Erythroblast (primary cell): ENCODE data around the gene TMA7B.

ENCODE experiments used
- DNase-seq, 2 experiments: peaks; one replicate each; lab custom pipeline; 2025; lab: John Stamatoyannopoulos, UW
- GATA1 ChIP-seq: IDR thresholded peaks from 2 replicates; pipeline ENCODE4 v1.6.1; 2011; ENCODE audit warnings: low read depth, mild to moderate bottlenecking, control low read depth, low read length, moderate library complexity
- POLR2A ChIP-seq: IDR thresholded peaks from 2 replicates; pipeline ENCODE4 v1.6.1; 2011; ENCODE audit warnings: mild to moderate bottlenecking, low read length

TMA7B gene

DNA sequence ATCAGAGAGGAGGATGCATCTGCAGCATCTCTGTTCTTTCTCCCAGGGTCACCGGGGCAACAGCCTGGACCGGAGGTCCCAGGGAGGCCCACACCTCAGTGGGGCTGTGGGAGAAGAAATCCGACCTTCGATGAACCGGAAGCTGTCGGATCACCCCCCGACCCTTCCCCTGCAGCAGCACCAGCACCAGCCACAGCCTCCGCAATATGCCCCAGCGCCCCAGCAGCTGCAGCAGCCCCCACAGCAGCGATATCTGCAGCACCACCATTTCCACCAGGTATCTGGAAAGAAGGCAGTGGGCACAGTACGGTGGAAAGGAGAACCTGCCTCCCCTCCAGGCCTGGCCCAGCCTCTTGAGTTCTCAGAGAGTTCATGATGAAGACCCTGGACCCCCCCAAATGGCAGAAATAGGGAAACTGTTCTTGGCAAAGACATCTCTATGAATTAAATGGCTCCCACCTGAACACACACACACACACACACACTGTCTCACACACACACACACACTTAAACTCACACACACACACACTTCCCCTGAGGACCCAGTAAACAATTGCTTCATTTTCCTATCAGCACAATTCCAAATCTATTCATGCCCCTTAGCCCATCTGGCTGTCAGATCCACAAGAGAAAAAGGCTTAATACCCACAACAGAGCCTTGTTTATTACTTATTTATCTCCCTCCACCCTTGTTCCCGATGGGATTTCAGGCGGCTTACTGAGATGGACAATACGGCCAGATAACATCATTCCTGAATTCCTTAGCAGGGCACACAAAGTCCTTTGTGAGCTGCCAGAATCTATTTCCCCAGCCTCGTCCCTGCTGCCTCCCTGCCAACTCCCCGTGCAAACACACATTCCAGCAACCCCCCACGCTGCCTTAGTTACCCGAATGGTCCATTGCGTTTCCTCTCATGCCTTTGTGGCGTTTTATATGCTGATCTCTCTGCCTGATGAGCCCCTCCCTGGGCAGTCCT is 8.1 kb downstream of the TMA7B start:
- TF ChIP-seq GATA1, result no peak
- TF ChIP-seq POLR2A, result no peak

DNA sequence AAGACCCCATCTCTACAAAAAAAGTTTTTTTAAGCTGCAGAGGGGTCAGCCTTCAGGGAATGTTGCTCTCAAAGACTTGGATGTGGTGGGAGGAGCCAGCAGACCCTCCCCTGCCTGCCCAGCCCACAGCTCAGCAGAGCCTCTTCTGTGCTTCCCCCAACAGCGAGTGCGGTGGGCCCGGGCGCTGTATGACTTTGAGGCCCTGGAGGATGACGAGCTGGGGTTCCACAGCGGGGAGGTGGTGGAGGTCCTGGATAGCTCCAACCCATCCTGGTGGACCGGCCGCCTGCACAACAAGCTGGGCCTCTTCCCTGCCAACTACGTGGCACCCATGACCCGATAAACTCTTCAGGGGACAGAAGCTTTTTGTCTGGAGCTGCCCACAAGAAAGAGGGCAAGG is 10.5 kb downstream of the TMA7B start:
- DNase-seq, result no peak
- TF ChIP-seq GATA1 (no peak), POLR2A (no peak)

More for the DNA sequence above, 8.1 kb downstream of the TMA7B start:
- DNase-seq, result no peak

DNA sequence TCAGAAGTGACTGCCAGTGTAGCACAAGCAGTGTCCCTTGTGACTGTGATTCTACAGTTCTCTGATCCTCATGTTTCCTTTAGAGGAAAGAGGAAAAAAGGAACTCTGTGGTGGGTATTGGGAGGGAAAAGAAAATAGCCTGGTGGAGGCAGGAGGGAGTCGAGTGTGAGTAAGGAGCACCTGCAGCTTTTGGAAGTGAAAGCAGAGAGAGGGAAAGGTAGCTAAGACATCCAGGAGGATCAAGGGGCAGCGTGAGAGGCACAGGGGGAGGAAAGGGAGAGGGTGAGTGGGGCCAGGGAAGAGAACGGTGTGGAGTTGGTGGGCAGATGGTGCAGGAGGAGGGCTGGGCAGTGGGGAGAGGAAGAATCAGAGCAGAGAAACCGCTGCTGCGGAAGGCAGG is 12.4 kb downstream of the TMA7B start:
- no peak for DNase-seq
- TF ChIP-seq POLR2A (no peak), GATA1 (no peak)

GRCh38 chr22:39973656-39974055 is 13.5 kb downstream of the TMA7B start:
- TF ChIP-seq POLR2A (no peak), GATA1 (no peak)
- DNase-seq, result no peak

GRCh38 chr22:39974065-39974464 is 13.9 kb downstream of the TMA7B start:
- no peak for DNase-seq
- no peak for TF ChIP-seq GATA1
- no peak for TF ChIP-seq POLR2A

DNA sequence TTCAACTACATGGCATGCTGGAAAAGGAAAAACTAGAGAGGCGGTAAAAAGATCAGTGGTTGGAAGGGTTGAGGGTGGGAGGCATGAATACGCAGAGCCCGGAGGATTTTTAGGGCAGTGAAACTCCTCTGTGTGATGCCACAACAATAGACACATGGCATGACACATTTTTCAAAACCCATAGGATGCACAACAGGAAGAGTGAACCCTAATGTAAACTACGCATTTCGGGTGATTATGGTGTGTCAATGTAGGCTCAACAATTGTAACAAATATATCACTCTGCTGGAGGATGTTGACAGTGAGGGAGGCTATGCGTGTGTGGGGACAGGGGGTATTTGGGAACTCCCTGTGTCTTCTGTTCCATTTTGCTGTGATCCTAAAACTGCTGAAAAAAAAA is 18.9 kb downstream of the TMA7B start:
- TF ChIP-seq POLR2A (no peak), GATA1 (no peak)
- no peak for DNase-seq

DNA sequence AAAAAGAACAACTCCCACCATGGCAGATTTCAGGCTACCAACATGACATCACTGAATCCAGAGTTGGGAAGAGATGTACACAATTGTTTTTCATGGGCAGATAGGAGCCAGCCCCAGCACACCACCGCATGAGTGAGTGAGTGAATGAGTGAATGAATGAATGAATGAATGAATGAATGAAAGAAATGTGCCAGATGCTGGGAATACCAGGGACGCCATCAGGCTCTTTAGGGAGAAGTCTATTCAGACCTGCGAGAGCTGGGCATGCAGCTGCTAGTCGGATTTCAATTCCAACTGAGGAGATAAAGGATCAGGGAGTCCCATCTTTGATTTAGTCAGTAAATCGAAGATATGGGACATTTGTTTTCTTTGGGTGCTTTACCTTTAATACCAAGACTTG is 19.3 kb downstream of the TMA7B start:
- TF ChIP-seq GATA1 (no peak), POLR2A (no peak)
- no peak for DNase-seq

DNA sequence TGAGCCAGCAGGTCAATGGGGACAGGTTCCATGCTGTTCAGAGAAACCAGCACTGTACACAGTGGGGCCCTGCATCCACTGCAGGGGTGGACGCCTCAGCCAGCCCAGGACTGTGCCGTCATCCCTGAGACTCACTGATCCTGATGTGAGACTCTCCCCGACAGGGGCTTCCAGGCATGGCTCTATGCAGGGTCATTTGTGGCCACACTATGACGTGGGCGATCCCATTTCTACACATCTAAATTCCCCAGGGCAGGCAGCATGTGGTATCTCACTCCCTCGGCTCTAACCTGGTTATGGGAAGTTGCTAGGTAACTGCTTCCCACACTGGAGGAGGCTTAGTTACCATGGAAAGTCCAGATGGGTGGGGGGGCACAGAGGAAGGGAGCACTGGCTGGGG is 20.4 kb downstream of the TMA7B start:
- TF ChIP-seq POLR2A, result no peak
- no peak for TF ChIP-seq GATA1
- DNase-seq, result no peak

DNA sequence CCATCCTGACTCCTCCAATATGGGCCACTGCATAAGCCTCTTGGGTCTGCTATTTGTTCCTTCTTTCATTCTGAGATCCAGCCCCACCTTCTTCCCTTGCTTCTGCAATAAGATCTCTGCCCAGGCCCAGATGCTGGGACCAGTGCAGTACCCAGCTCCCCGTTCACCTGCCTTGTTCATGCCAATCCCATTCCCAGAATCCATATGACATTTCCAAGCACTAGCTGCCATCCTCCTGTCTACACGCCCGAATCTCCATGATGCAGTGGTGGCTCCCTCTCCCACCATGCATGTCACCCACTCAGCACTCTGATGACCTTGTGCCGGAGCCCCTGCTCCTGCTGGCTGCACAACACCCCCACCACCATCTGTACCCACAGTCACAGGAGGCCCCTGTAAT is 23.1 kb downstream of the TMA7B start:
- TF ChIP-seq GATA1, result no peak
- TF ChIP-seq POLR2A, result no peak
- DNase-seq, result no peak

DNA sequence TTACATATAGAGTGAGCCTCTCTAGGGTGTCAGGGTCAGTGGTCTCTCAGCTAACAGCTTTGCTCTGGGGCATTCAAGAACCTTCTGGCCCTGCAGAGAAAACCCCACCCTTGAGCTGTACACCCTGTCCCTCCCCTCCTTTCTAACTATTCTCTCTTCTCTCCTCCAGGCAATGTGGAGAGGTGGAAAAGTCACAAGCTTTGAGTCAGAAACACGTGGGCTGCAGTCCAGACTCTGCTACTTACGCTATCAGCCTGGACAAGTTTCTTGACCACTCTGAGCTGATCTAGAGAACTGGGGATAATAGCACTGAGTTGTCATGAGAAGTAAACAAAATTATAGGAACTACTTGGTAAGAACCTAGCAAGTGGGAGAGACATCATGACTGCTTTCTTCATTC is 23.8 kb downstream of the TMA7B start:
- TF ChIP-seq GATA1, result no peak
- TF ChIP-seq POLR2A, result no peak
- peak in 1 of 2 experiments; percentile 25 for DNase-seq

DNA sequence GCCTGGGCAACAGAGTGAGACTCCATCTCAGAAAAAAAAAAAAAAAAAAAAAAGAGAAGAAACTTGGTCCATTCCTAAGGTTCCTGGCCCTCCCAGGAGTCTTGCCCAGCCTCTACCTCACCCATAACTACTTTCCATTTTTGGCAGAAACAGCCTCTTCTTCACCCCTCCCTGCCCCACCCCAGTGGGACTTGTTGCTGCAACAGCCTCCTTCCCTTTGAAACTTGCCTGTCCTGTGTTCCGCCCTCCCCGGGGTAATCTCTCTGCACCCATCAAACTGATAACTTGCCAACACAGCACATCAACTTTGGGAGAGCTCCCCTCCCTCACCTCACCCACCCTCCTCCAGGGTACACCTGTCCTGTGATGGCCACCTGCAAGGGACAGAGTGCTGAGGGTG is 24.5 kb downstream of the TMA7B start:
- TF ChIP-seq POLR2A (no peak), GATA1 (no peak)
- peak; percentile 76 to 87 for DNase-seq

GRCh38 chr22:39985383-39986035 is 25.3 kb downstream of the TMA7B start:
- DNase-seq, result no peak
- TF ChIP-seq POLR2A, result no peak

- peak; percentile 68 for TF ChIP-seq POLR2A
- TF ChIP-seq GATA1, result no peak
- peak; percentile 73 to 91 for DNase-seq
These were observed 28.4 kb downstream of the TMA7B start for GRCh38 chr22:39988386-39989114.

DNA sequence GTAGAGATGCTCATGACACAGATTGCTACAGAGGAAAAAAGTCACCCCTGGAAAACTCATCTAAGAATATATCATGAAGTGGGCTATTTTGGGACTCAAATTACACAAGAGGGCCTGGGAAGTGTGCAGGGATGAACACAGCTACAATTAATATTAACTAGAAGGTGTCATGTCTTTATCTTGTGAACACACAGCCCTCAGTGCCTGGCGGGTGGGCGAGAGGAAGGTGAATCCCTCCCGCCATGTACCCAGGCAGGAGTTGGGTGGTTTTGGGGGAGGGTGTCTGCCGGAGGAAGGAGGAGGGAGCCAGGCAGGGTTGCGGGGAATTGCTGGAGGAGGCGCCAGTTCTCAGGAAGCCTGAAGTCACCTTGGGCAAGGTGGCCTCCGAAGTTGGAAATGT is 29.4 kb downstream of the TMA7B start:
- TF ChIP-seq POLR2A (no peak), GATA1 (no peak)
- no peak for DNase-seq
